Endothelial cell of umbilical vein (primary cell): ENCODE data around the gene MAP7D3.

ENCODE experiments used
- EZH2 ChIP-seq: IDR thresholded peaks from 2 replicates; pipeline ENCODE4 v1.6.1; 2012; ENCODE audit warnings: borderline replicate concordance, low read depth, mild to moderate bottlenecking, moderate library complexity, low read length, inconsistent platforms; ENCODE audit not compliant: severe bottlenecking
- FOS ChIP-seq: IDR thresholded peaks from 2 replicates; pipeline ENCODE4 v1.6.1; 2011; ENCODE audit warnings: mild to moderate bottlenecking, low read length, moderate library complexity, borderline replicate concordance; ENCODE audit not compliant: insufficient read depth
- POLR2A ChIP-seq: IDR thresholded peaks from 2 replicates; pipeline ENCODE4 v1.6.1; 2012; ENCODE audit warnings: low read depth, mild to moderate bottlenecking, control low read depth, low read length
- POLR2AphosphoS5 ChIP-seq: IDR thresholded peaks from 2 replicates; pipeline ENCODE4 v1.6.1; 2012; ENCODE audit warnings: low read depth, mild to moderate bottlenecking, control low read depth, low read length, moderate library complexity; ENCODE audit not compliant: insufficient read depth
- TF ChIP-seq, protein P1 (sequence below), 2 donors: IDR thresholded peaks; 1 replicate in 1 of 2; 2 replicates in 1 of 2; pipeline ENCODE4 v1.5.1; 2011; ENCODE audit warnings: low read length in 2 of 2, mild to moderate bottlenecking in 2 of 2, moderate library complexity in 2 of 2, control low read depth in 1 of 2, inconsistent platforms in 1 of 2, low read depth in 1 of 2; ENCODE audit not compliant: insufficient read depth in 1 of 2; ENCODE audit errors: extremely low read depth in 1 of 2
- TF ChIP-seq, protein P2 (sequence below): IDR thresholded peaks from 2 replicates; pipeline ENCODE4 v1.6.1; 2011; ENCODE audit not compliant: insufficient read depth, insufficient read length

DNA sequence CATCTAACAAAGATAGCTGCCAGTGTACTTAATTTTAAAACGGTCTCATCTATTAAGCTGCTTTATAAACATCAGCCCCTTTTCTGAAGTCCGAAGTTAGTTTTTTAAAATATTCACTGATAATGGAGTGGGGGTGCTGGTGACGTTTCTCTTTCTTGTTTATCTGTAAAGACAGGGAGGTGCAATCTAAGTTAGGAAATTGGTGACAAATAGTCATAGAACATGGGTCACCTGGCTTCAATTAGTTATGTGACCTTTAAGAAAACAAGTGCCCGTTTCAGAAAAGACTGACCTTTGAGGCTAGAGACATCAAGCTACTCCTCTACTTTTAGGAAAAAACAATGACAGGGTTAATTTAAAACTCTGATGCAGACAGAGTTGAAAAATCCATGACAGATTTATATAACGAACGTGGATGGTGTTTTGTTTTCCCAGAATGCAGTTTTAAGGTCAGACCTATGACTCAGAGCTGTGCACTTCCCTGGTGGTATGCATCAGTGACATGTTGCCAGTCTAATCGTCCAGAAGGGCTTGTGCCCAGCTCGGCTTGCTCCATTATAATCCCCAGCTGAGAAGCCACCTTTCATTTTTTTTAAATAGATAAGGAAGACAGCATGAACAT, 65.7 kb downstream of the MAP7D3 start:
- TF ChIP-seq POLR2AphosphoS5, result no peak
- no peak for TF ChIP-seq POLR2A
- TF ChIP-seq, protein P1, sequence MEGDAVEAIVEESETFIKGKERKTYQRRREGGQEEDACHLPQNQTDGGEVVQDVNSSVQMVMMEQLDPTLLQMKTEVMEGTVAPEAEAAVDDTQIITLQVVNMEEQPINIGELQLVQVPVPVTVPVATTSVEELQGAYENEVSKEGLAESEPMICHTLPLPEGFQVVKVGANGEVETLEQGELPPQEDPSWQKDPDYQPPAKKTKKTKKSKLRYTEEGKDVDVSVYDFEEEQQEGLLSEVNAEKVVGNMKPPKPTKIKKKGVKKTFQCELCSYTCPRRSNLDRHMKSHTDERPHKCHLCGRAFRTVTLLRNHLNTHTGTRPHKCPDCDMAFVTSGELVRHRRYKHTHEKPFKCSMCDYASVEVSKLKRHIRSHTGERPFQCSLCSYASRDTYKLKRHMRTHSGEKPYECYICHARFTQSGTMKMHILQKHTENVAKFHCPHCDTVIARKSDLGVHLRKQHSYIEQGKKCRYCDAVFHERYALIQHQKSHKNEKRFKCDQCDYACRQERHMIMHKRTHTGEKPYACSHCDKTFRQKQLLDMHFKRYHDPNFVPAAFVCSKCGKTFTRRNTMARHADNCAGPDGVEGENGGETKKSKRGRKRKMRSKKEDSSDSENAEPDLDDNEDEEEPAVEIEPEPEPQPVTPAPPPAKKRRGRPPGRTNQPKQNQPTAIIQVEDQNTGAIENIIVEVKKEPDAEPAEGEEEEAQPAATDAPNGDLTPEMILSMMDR (IDR thresholded peaks at IDR 0.05; ENCODE audit: extremely low read depth in 1 of 2, insufficient read depth in 1 of 2, low read depth in 1 of 2, low read length in 2 of 2), result no peak
- no peak for TF ChIP-seq EZH2
- peak; percentile 52 for TF ChIP-seq FOS
- TF ChIP-seq, protein P2, sequence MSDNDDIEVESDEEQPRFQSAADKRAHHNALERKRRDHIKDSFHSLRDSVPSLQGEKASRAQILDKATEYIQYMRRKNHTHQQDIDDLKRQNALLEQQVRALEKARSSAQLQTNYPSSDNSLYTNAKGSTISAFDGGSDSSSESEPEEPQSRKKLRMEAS, result no peak
